Measurements from ENCODE around the gene PFKFB4.

The PFKFB4 gene

GRCh38 chr3:48591436-48591835 lies 34.8 kb upstream of the PFKFB4 start:
- Histone ChIP-seq H3K27ac (ENCODE audit: low read depth, low read length, poor library complexity, severe bottlenecking) (no peak overlapping the region), H3K9ac (ENCODE audit: low read length) (no peak overlapping the region), H3K4me3 (ENCODE audit: low read depth, low read length, poor library complexity, severe bottlenecking) (no peak overlapping the region), H3K36me3 (ENCODE audit: insufficient read depth, low read length) (no peaks in the 10 kb centered on the region), H4K20me1 (ENCODE audit: insufficient read depth, low read length) (no peaks in the 10 kb centered on the region), H3F3A (ENCODE audit: insufficient read depth, low read length) (no peaks in the 10 kb centered on the region), H3K9me3 (ENCODE audit: low read length) (no peaks in the 10 kb centered on the region), H3K9me2 (ENCODE audit: low read depth, low read length) (no peaks in the 10 kb centered on the region), H3K4me1 (ENCODE audit: insufficient read depth, low read length, severe bottlenecking) (no peaks in the 10 kb centered on the region), H3K4me2 (ENCODE audit: low read length) (no peak overlapping the region), H3K27me3 (ENCODE audit: insufficient read depth, low read length) (peaks cover 22% of the 10 kb centered on the region), H2AFZ (ENCODE audit: low read length) (no peak overlapping the region), H3K79me2 (ENCODE audit: insufficient read depth, low read length) (no peaks in the 10 kb centered on the region)
- TF ChIP-seq EZH2 (IDR thresholded peaks at IDR 0.05; ENCODE audit: borderline replicate concordance, low read length), result no peak
- no peak for TF ChIP-seq CTCF (IDR thresholded peaks at IDR 0.05; ENCODE audit: low read length)

- no peaks in the 10 kb centered on the region for H3K36me3 ChIP-seq (ENCODE audit: insufficient read depth, low read length)
- TF ChIP-seq CTCF (IDR thresholded peaks at IDR 0.05; ENCODE audit: low read length) (no peak), EZH2 (IDR thresholded peaks at IDR 0.05; ENCODE audit: borderline replicate concordance, low read length) (no peak)
- H3K9me2 ChIP-seq (ENCODE audit: low read depth, low read length), result no peaks in the 10 kb centered on the region
- no peak overlapping the region for H2AFZ ChIP-seq (ENCODE audit: low read length)
- H3K9me3 ChIP-seq (ENCODE audit: low read length), result no peaks in the 10 kb centered on the region
- no peak overlapping the region for H3K4me3 ChIP-seq (ENCODE audit: low read depth, low read length, poor library complexity, severe bottlenecking)
- no peaks in the 10 kb centered on the region for H4K20me1 ChIP-seq (ENCODE audit: insufficient read depth, low read length)
- H3F3A ChIP-seq (ENCODE audit: insufficient read depth, low read length), result no peaks in the 10 kb centered on the region
- H3K27ac ChIP-seq (ENCODE audit: low read depth, low read length, poor library complexity, severe bottlenecking), result no peak overlapping the region
- H3K9ac ChIP-seq (ENCODE audit: low read length), result no peak overlapping the region
- no peaks in the 10 kb centered on the region for H3K79me2 ChIP-seq (ENCODE audit: insufficient read depth, low read length)
- H3K4me1 ChIP-seq (ENCODE audit: insufficient read depth, low read length, severe bottlenecking), result no peaks in the 10 kb centered on the region
- H3K27me3 ChIP-seq (ENCODE audit: insufficient read depth, low read length), result peaks cover 9% of the 10 kb centered on the region; the same call in 1 of the 2 replicates
- no peak overlapping the region for H3K4me2 ChIP-seq (ENCODE audit: low read length)
Observed at GRCh38 chr3:48588230-48588629, 31.6 kb upstream of the PFKFB4 start.

GRCh38 chr3:48587686-48588085 lies 31.1 kb upstream of the PFKFB4 start:
- Histone ChIP-seq H3K27me3 (ENCODE audit: insufficient read depth, low read length) (peaks cover 8% of the 10 kb centered on the region; the same call in 1 of the 2 replicates), H3K9ac (ENCODE audit: low read length) (no peak overlapping the region), H3K4me2 (ENCODE audit: low read length) (no peak overlapping the region), H3K9me2 (ENCODE audit: low read depth, low read length) (no peaks in the 10 kb centered on the region), H3K4me1 (ENCODE audit: insufficient read depth, low read length, severe bottlenecking) (no peaks in the 10 kb centered on the region), H3K79me2 (ENCODE audit: insufficient read depth, low read length) (no peaks in the 10 kb centered on the region), H4K20me1 (ENCODE audit: insufficient read depth, low read length) (no peaks in the 10 kb centered on the region), H3K36me3 (ENCODE audit: insufficient read depth, low read length) (no peaks in the 10 kb centered on the region), H3F3A (ENCODE audit: insufficient read depth, low read length) (no peaks in the 10 kb centered on the region), H3K4me3 (ENCODE audit: low read depth, low read length, poor library complexity, severe bottlenecking) (no peak overlapping the region), H3K9me3 (ENCODE audit: low read length) (no peaks in the 10 kb centered on the region), H3K27ac (ENCODE audit: low read depth, low read length, poor library complexity, severe bottlenecking) (no peak overlapping the region), H2AFZ (ENCODE audit: low read length) (no peak overlapping the region)
- TF ChIP-seq CTCF (IDR thresholded peaks at IDR 0.05; ENCODE audit: low read length) (no peak), EZH2 (IDR thresholded peaks at IDR 0.05; ENCODE audit: borderline replicate concordance, low read length) (no peak)

All from OCI-LY1 (cell line).